NCI-H1436 (cell line): ENCODE results near the gene JAK2.
A peak's percentile ranks its signal among the peaks of the same experiment; 100 is the strongest.
"Not testable (repeated sequence)": the region's sequence is repeated elsewhere in the genome, so short reads cannot be mapped to it uniquely, and the experiment has no call there.

ENCODE experiments used
- DNase-seq: peaks from one replicate; lab custom pipeline; 2025; lab: John Stamatoyannopoulos, UW

JAK2 gene

DNA sequence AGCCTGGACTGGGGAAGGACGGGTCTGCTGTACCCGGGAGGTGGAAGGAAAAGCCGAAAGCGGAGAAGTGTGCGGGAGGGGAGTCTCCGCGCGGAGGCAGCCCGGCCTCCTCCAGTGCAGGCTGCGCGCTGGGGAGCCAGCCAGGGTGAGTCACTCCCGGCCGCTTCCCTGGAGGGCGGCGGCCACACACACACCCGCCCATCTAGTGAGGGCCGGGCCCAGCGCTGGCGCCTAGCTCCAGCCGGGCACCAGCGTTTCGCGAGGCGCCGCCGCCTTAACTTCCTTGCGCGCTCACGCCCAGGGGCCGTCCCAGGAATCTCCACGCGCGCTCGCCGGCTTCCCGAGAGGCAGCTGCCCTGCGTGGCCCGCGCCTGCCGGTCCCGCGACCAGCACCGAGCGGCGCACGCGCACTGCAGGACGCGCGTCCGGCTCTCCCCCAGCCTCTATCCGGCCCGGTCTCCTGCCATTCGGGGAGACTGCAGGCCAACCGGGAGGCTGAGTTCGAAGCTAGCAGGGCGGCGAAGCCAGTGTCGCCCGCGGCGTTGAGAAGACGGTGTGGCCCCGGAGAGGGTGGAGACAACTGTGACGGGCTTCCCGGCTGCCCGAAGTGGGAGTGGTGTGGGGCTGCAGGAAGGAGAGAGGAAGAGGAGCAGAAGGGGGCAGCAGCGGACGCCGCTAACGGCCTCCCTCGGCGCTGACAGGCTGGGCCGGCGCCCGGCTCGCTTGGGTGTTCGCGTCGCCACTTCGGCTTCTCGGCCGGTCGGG, at the start of gene JAK2:
Gene JAK2, plus strand, starts transcription at position 652 of the 765 bp plus-strand sequence. CDS start 36,716 bp downstream, outside the sequence.
- peak; percentile 78 for DNase-seq

DNA sequence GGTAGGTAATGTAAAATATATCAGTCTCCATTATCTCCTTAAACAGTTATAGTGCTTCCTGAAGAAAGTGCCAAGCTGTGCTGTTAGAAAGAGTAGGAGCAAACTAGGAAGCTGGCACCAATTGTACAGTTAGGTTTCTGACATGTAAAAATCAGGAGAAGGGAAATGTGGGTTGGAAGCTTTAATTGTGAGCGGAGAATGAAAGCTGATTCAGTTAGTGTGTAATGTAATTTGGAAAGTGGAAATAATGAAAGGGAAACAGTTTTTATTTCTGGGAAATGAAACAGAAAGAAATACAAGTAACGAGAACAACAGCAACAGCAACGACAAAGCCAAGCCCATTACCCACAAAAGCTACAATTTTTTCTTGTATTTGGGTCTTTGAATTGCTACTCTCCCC, 48.8 kb upstream of the JAK2 start:
- DNase-seq: no peak

DNA sequence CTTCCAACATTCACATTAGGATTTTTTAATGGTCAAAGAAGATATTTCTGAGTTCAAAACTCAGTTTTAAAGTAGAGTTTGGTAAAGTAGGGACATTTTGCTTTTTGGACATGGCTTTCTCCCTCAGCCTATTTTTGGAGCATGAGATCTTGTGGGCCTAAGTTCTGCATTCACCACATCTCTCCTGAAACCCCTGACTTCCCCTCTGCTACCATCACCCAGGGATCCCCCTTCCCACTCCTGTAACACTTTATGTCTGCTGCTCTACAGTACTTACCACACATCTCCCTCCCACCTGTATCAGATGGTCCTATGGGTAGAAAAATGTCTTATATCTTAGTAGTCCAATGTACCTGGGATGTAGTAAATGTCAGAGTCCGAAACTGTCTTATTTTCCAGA, 48.2 kb upstream of the JAK2 start:
- DNase-seq: no peak

DNA sequence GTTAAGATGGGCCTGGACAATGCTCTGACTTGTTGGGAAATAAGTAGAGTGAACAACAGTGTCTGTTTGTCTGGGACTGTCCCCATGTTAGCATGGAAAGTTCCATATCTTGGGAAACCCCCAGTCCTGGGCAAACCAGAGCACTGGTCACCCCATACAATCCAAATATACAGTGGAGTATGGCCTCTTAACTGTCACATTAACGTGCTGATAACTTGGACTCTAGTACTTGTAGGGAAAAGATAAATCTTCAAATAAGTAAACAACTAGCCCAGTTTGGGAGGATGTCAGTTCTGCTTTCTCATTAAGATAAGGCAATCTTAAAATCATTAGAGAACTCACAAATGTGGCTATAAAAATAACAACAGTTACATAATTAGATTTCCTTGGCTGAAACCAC, 47.6 kb upstream of the JAK2 start:
- no peak for DNase-seq

DNA sequence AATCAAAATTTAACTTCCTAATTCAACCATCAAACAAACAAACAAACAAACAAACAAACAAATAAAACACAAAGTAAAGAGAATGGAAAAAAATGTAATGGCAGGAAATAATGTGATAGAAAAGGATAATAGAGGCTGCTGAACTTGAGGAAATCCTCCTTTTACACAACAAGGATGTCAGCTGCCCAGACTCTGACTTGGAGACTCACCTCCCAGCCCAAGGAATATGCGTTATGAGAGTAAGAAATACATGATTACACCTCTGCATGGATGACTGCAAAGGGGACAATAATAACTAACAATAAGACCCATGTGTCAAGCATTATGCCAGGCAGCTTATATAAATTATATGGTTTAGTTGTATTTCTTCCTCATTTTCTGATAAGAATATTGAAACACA, 46.6 kb upstream of the JAK2 start:
- no peak for DNase-seq

DNA sequence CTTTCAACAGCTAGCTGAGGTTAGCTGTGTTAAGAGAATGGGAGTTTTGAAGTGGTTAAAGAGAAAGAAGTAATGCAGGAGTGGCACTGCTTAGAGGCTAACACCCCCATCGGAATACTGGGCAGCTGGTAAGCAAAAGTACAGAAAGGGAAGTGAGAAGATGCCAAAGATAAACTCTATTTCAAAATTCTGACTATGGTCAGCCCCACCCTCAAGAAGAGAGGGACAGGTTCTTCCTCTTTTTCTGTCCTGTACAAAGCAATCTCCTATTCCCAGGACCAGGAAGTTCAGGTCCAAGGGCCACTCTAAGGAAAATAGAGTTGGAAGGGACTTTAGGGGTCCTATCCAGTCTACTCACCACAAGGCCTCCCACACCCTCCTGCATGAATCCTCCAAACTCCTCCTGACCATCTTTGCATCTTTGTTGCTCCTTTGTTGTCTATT, 45.9 kb upstream of the JAK2 start:
- DNase-seq: no peak

DNA sequence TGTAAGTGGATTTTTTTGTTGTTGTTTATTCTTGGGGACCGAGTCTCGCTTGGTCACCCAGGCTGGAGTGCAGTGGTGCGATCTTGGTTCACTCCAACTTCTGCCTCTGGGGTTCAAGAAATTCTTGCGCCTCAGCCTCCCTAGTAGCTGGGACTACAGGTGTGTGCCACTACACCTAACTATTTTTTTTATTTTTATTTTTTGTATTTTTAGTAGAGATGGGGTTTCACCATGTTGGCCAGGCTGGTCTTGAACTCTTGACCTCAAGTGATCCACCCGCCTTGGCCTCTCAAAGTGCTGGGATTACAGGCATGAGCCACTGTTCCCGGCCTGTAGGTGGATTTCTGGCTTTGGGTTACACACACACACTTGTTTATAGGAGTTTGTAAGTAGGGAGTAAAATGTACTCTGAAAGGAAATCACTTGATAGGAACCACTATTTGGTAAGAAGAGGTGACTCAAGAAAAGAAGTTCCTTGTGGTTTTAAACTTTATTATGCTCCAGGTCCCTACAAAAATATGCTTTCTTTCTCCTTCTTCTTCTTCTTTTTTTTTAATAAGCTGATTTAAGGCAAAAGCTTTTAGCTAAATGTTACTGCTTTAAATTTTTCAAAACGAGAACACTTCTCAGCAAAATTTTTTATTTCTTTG, 42.9 kb upstream of the JAK2 start:
- DNase-seq: not testable (repeated sequence)

DNA sequence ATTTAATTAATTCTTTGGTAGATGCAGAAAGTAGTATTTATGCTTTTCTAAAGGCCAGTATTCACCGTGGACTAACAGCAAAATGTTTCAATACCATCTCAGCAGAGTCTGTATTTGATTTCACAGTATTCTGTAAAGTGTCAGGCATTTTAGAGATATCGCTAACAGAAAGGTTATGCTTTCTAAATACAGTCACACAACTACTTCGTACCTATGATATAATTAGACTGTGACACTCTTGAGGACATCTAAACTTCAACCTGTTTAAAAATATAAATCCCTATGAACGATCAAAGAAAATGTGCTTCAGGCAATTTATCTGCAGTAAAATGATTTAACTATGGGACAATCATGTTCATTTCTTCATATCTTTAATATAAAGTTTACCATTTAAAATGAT, 41.7 kb upstream of the JAK2 start:
- DNase-seq: no peak

DNA sequence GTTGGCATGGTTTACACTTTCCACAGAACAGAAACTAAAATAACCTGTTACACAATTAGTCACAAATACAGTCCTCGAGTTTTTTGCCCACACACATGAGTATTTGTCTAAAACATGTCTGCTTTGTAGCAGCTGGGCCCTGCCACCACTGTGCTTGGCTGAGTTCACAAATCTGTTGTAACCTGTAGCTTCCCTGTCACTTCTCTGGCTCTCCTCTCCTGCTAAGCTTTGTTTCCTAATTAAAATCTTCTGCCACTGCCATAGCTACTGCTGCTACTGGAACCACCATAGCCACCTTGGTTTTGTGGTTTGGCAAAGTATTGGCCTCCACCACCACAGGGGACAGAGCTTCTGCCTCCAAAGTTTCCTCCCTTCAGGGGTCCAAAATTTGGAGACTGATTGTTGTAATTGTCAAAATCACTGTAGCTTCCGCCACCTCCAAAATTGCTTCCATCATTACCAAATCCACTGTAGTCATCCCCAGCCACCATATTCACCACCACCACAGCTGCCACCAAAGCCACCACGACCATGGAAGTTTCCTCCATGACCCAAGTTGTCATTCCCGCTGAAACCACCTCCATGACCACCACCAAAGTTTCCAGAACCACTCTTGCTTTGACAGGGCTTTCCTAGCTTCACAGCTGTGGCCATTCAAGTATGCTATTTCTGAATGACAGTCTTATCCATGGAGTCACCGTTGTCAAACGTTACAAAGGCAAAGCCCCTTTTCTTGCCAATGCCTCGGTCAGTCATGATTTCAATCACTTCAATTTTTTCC, 40.5 kb upstream of the JAK2 start:
- not testable (repeated sequence) for DNase-seq

DNA sequence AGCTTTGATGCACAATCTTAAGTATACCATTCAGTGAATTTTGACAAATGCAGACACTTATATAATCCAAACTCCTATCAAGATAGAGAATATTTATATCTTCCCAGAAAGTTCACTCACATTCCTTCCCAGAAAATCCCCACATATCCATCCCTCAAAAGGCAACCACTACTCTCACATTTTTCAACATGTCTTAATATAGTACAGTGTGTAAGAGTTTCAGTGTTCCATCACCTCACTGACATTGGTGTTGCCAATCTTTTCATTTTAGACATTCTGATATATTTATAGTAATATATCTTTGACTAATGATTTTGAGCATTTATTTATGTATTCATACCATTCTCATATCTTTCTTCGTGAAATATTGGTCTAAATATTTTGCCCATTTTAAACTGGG, 38.1 kb upstream of the JAK2 start:
- DNase-seq: no peak

DNA sequence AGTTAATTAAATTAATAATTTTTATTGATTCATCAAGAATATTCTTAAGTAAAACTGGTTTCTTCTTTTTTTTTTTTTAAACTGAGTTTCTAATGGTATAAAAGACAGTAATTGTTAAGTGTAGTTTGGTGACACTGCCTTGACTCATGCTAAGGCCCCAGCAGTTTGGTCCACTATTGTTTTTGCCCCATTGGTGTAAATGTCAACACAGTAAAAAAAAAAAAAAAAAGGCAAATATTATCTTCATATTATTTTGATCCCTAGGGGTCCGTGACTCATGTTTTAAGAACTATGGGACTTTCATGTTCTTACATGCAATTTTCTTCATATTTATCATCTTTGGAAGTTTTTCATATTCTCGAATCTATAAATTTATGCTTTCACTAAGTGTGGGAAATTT, 29.2 kb upstream of the JAK2 start:
- DNase-seq: no peak

DNA sequence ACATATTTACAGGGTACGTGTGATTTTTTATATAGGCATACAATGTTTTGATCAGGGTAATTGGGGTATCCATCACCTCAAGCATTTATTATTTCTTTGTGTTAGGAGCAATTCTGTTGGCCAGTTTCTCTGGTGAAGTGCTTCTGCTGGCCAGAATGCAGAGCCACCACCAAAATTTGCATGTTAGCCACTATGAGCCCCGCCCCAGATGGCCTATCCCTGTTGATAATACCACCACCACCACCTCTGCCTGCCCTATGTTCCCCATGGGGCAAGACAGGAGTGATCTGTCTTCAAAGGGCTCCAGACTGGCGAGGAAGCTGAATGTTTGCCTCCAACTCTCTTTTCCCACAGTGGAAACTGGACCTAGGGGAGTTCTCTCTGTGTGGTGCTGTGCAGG, 26.0 kb upstream of the JAK2 start:
- DNase-seq: no peak

DNA sequence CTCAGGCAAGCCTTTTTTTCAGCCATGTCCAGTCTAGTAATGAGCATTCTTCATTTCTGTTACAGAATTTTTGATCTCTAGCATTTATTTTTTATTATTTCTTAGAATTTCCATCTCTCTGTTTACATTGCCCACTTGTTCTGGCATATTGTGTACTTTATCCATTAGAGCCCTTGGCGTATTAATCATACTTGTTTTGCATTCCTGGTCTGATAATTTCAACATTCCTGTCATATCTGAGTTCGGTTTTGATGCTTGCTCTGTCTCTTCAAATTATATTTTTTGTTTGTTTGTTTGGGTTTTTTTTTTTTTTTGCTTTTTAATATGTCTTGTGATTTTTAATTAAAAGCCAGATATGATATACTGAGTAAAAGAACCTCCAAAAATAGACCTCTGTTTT, 23.0 kb upstream of the JAK2 start:
- no peak for DNase-seq

DNA sequence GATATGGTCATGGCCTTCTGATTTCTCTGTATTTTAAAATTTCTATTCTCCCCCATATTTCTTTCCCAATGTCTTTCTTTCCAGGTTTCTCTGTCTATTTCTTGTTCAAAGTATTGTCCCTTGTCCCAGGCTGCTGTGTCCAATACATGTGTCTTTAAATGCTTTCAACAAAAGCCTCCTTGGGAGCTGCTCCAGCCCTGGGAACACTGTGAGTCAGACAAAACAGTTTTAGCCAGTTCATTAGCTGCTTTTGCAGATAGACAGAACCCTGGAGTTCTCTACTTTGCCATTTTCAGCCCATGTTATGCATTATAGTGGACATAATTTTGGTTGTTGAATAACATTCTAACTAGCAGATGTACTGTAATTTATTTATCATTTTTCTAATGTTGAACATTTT, 20.5 kb upstream of the JAK2 start:
- DNase-seq: no peak

DNA sequence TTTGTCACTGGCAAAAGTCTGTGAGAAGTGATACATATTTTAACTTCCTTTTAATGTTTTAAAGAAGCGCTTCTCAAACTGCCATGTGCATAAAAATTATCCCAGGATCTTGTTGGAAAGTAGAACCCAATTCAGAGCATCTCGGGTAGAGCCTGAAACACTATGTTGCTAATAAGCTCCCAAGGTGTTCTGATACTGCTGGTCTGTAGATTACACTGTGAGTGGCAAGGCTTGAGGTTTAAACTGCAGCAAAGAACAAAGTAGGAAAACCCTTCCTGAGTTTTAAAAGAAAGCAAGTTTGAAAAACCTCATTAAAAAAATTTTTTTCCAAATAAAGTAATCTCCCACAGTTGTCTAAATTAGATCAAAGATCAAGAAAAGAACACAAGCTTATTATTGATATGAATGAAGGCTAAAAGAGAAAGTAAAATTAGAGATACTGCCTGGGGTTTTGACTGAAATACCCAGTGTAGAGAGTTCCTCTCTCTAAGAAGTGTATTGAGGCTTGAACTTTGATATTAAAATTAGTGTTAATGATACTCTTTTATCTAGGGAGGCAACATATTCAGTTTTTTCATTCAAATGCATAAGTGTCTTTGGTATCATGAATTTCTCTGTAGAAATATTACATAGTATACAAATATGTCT, 19.8 kb upstream of the JAK2 start:
- no peak for DNase-seq

DNA sequence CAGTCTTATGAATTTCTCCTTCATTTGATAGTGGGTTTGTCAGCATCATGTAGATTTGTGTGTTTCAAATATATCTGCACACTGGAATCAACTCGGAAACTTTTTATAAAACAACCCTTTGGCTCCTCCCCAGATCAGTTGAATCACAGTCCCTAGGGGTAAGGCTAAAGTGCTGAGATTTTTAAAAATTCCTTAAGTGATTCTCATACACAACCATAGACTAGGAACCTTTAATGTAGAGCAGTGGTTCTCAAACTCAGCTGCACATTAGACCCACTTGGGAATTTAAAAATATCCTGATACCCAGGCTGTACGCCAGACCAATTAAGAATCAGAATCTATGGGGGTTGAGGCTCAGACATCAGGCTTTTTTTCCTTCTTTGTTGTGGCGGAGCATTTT, 17.5 kb upstream of the JAK2 start:
- no peak for DNase-seq

DNA sequence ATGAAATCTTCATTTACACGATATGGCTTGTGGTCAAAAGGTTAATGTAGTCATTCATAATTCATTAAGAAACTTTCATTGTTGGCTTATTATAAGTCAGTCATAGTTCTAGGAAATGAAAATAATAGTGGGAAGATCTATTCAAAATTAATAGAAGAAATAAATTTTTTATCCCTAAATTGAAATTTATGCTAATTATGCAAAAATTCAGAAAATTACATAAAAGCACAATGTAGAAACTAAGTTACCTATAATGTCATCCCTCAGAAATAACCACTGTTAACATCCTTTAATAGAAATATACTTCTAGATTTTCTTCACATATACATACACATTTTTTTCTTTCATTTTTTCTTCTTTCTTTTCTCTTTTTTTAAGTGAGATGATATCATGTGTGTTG, 15.9 kb upstream of the JAK2 start:
- DNase-seq: no peak

DNA sequence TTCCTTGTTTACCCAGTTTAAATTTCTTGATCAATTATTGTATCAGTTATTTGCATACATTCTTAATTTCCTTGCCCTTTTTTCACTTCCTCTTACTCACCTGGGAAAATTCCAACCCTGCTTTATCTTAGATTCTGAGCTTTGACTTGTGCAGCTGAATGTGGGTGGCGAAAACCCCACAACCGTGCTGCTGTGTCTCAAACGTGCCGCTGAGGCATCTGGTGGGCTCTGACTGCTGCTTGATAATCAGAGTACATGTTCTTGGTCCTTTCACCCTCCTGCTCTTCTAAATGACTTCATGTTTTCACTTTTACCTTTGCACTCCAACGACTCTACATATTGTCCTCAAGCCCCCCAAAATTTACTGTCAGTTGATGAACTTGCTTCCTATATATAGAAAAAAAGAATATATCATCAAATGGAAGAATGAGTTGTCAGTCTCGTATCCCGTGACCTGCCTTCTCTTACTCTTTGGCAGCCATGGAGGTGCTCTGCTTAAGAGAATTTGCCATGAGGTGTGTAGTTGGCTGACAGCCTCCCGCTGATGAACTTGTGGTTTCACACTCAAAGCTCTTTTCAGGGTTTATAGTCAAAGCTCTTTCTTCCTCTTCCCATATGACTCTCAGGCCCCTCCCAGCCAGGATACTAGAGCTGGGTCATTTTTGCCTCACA, 14.0 kb upstream of the JAK2 start:
- DNase-seq: no peak

DNA sequence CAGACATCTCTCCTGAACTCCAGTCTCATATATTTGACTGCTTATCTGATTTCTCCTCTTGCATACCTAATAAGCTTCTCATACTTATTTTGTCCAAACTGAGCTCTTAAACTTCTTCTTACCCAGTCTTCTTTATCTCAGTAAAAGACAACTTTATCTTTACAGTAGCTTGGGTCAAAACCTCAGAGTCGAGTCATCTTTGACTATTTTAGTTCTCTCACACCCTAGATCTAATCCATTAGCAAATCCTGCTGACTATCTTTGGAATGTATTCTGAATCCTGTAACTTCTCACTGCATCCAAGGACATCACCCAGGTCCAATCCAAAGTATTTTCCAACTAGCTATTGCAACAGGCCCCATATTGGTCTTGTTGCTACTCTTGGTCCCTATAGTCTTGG, 11.8 kb upstream of the JAK2 start:
- DNase-seq: no peak

DNA sequence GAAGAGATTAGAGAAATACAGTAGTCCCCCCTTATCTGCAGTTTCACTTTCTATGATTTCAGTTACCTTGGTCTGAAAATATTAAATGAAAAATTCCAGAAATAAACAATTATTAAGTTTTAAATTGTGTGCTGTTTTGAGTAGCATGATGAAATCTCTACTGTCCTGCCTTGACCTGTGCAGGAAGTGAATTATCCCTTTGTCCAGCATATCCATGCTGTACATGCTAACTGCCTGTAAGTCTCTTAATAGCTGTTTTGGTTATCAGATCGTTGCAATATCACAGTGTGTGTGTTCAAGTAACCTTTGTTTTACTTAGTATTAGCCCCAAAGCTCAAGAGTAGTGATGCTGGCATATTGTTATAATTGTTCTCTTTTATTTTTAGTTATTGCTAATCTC, 11.2 kb upstream of the JAK2 start:
- DNase-seq: no peak

DNA sequence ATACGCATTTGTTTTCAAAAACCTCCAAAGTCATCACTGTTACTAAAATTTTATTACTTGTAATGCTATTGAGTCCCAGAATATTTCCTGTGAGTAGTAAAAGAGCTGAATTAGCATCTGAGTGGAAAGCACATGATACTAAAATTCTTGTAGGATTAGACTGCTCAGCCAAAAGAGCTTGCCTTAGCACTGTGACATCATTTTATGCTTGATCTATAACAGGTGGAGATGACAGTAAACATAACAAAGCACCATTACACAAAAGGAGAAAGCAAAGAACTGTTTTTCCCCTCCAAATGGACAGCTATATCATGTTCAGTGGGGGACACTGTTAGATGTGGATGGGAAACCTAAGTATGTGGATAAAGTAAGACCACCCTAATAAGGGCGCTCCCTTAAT, 5.8 kb upstream of the JAK2 start:
- no peak for DNase-seq
